Endothelial cell of umbilical vein (primary cell): ENCODE measurements around the gene CST8. TPM values are rescaled to one million over a fixed set of nuclear protein-coding genes. Genes with fewer than 3 reads are reported as not detected.

Experiments
- BruUV-seq: library from RNA; stranded (reverse); fragments of 400-500 nt; replicated peaks from 2 replicates; lab custom pipeline; 2021; lab: Mats Ljungman, UMichigan
- CTCF ChIA-PET: fragments of 300-600, 350-600 bp; sonication (Branson Sonifier 250); formaldehyde crosslinking; loops from one replicate; lab custom pipeline; 2021; ENCODE audit warnings: antibody characterized with exemption, inconsistent platforms; lab: Charles Lee
- POLR2A ChIA-PET: fragments of 300-600, 350-600 bp; sonication (Branson Sonifier 250); formaldehyde crosslinking; loops from one replicate; lab custom pipeline; 2021; ENCODE audit warnings: antibody characterized with exemption, inconsistent platforms; lab: Charles Lee
- DNase-seq: peaks from one replicate; pipeline ENCODE4 v3.0.0-alpha.2; 2011; ENCODE audit warnings: low read depth, low spot score
- FAIRE-seq: peaks from 2 replicates; lab custom pipeline; 2011; peaks lifted over from hg19 to GRCh38; lab: Jason Lieb, UNC
- H2AFZ ChIP-seq: 2 replicates; pipeline ENCODE4 v1.6.0; 2012; ENCODE audit warnings: low read depth, low read length, control low read depth, inconsistent platforms
- H3K27ac ChIP-seq: 2 replicates; pipeline ENCODE4 v1.5.1; 2011; ENCODE audit warnings: low read depth, mild to moderate bottlenecking, control low read depth, low read length, moderate library complexity; ENCODE audit not compliant: insufficient read depth
- H3K27me3 ChIP-seq, 2 experiments: 2 replicates each; pipeline versions ENCODE4 v1.6.0 to v1.6.1; 2011; ENCODE audit warnings: low read length in 2 of 2, mixed read lengths in 1 of 2; ENCODE audit not compliant: control insufficient read depth in 2 of 2, insufficient read depth in 2 of 2
- H3K36me3 ChIP-seq, 2 experiments: 2 replicates in 1 of 2; 3 replicates in 1 of 2; pipeline ENCODE4 v1.5.1; 2011; ENCODE audit warnings: low read length in 2 of 2, mild to moderate bottlenecking in 1 of 2, moderate library complexity in 1 of 2; ENCODE audit not compliant: control insufficient read depth in 2 of 2, insufficient read depth in 2 of 2; ENCODE audit errors: extremely low read depth in 1 of 2
- H3K4me1 ChIP-seq: 3 replicates; pipeline ENCODE4 v1.5.1; 2011; ENCODE audit warnings: mild to moderate bottlenecking, low read length; ENCODE audit not compliant: control insufficient read depth, insufficient read depth; ENCODE audit errors: extremely low read depth
- H3K4me2 ChIP-seq: 2 replicates; pipeline ENCODE4 v1.6.1; 2011; ENCODE audit warnings: low read length, control low read depth, mixed read lengths; ENCODE audit not compliant: insufficient read depth
- H3K4me3 ChIP-seq, 3 experiments: fragments of 200-600 bp in 1 of 3; sonication (generic), shearing (Covaris generic) in 1 of 3; replicated peaks in 1 of 3; 2 replicates each; pipeline ENCODE4 v1.5.1; 2011 to 2016; ENCODE audit warnings: control low read depth in 3 of 3, low read length in 3 of 3, mild to moderate bottlenecking in 2 of 3, inconsistent platforms in 1 of 3, low read depth in 1 of 3, moderate library complexity in 1 of 3; ENCODE audit not compliant: insufficient read depth in 1 of 3
- H3K79me2 ChIP-seq: 2 replicates; pipeline ENCODE4 v1.6.0; 2012; ENCODE audit warnings: low read length, inconsistent platforms; ENCODE audit not compliant: control insufficient read depth, insufficient read depth
- H3K9ac ChIP-seq: replicated peaks from 2 replicates; pipeline ENCODE3; 2011; ENCODE audit warnings: low read length, control low read depth; ENCODE audit not compliant: insufficient read depth; ENCODE audit errors: extremely low read depth
- H3K9me1 ChIP-seq: replicated peaks from 3 replicates; pipeline ENCODE4 v1.6.0; 2011; ENCODE audit warnings: mild to moderate bottlenecking, low read length; ENCODE audit not compliant: control insufficient read depth, insufficient read depth; ENCODE audit errors: extremely low read depth
- H3K9me3 ChIP-seq: replicated peaks from 2 replicates; pipeline ENCODE4 v1.5.1; 2012; ENCODE audit warnings: low read length, inconsistent platforms; ENCODE audit not compliant: control insufficient read depth, insufficient read depth
- H4K20me1 ChIP-seq: replicated peaks from 2 replicates; pipeline ENCODE3; 2011; ENCODE audit warnings: mild to moderate bottlenecking, low read length; ENCODE audit not compliant: control insufficient read depth, insufficient read depth; ENCODE audit errors: extremely low read depth
- FOS ChIP-seq: IDR thresholded peaks from 2 replicates; pipeline ENCODE4 v1.6.1; 2011; ENCODE audit warnings: mild to moderate bottlenecking, low read length, moderate library complexity, borderline replicate concordance; ENCODE audit not compliant: insufficient read depth
- JUN ChIP-seq: IDR thresholded peaks from 2 replicates; pipeline ENCODE4 v1.6.1; 2011; ENCODE audit warnings: borderline replicate concordance, low read depth; ENCODE audit not compliant: insufficient read length, insufficient read depth
- MYC ChIP-seq: IDR thresholded peaks from one replicate; pipeline ENCODE4 v1.6.1; 2011; ENCODE audit warnings: mild to moderate bottlenecking, low read depth, low read length
- dilution Hi-C: fragments of 300-500 bp; cut with MboI; formaldehyde crosslinking; loops from one replicate; pipeline ENCODE4 v1.15.0; 2019; ENCODE audit warnings: low sequenced_read_pairs; ENCODE audit not compliant: extremely low pct_ligation_motif_present
- intact Hi-C: fragments of 100-400 bp; cut with micrococcal nuclease; formaldehyde crosslinking; loops from one replicate; pipeline ENCODE4 v1.10.0; 2022
- polyA plus RNA-seq, 4 experiments: library from polyadenylated mRNA; depleted of rRNA in 3 of 4; stranded (reverse) in 3 of 4; unstranded in 1 of 4; fragments of >200 nt; gene quantifications; 2 replicates each; pipeline versions ENCODE4 v1.2.1 to v1.2.3, GENCODE V29; 2011 to 2012; ENCODE audit warnings: missing spikeins in 1 of 4
- total RNA-seq: library from RNA; stranded (reverse); gene quantifications from 2 replicates; pipeline ENCODE4 v1.2.3, GENCODE V29; 2021
- TF ChIP-seq, protein P1 (sequence below), 2 donors: IDR thresholded peaks; 1 replicate in 1 of 2; 2 replicates in 1 of 2; pipeline ENCODE4 v1.5.1; 2011; ENCODE audit warnings: low read length in 2 of 2, mild to moderate bottlenecking in 2 of 2, moderate library complexity in 2 of 2, control low read depth in 1 of 2, inconsistent platforms in 1 of 2, low read depth in 1 of 2; ENCODE audit not compliant: insufficient read depth in 1 of 2; ENCODE audit errors: extremely low read depth in 1 of 2

Gene CST8
- total and polyA plus RNA-seq, 2 donors (not counting 3 experiments of a cell fraction or from before 2014, with no cell fraction given) = not detected

DNA sequence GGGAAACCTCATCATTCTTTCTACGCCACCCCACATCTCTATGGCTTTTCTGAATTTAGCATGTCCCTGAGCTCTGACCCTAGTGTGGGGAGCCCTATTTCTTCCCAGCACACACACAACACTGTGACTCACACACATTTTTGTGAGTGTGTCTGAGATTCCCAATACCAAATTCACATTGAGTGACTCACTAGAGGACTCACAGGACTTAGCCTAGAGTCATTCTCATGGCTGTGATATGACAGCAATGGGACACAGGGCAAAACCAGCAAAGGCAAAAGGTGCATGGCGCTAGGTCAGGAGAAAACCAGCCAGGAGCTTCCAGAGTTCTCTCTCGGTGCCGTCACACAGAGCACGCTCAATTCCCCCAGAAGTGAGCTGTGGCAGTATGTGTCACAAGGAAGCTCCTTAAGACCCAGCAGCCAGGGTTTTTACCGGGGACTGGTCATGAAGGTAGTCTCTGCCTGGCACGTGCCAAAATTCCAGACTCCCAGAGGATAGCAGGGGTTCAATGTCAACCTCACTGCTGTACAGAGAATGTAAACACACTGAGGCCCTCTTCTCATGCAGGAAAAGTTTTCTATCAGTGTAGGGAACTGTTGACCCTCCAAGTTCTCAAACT lies 45.2 kb upstream of the CST8 start:
- Histone ChIP-seq H3K4me1 (no peaks in the 10 kb centered on the region), H3K79me2 (no peaks in the 10 kb centered on the region), H2AFZ (no peak overlapping the region), H4K20me1 (no peaks in the 10 kb centered on the region), H3K27ac (no peak overlapping the region), H3K9me3 (no peaks in the 10 kb centered on the region), H3K27me3 (no peaks in the 10 kb centered on the region), H3K9me1 (no peaks in the 10 kb centered on the region), H3K4me2 (no peak overlapping the region), H3K4me3 (no peak overlapping the region), H3K36me3 (no peaks in the 10 kb centered on the region), H3K9ac (no peak overlapping the region)
- TF ChIP-seq FOS (peak; percentile 12), JUN (no peak)
- intact Hi-C loops (loop anchor here (1.0 kb wide), 2 partner anchors 95 to 754 kb away; partner anchors contain the start of gene NXT1), dilution Hi-C loops (no loop called here)
- FAIRE-seq = no peak
- no peak for DNase-seq
- BruUV-seq = no TSS peak
- ChIA-PET CTCF (interaction anchor here (0.6 to 3.4 kb wide), 8 partner anchors 9 to 754 kb away, joined by 3 to 60 read pairs (median 3); partner anchors contain the start of genes NAPB and NXT1), POLR2A (no interaction called here)

DNA sequence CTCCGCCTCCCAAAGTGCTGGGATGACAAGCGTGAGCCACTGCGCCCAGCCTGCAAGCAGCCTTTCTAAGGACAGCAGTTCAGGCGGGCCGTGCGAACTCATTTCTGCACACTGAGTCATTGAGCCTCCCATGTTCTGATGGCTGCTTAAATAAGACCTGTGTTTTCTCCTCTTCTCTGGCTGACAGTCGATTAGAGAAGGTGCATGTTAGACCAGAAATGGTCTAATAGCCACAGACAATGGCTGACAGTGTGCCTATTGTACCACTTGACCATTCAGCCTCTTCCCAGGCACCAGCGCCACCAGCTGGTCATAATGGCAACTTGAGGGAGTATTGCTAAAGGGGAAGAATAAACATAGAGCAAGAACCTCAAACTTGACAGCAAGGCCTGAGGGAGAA lies 44.4 kb upstream of the CST8 start:
- intact Hi-C loops = loop anchor here (1.0 kb wide), 2 partner anchors 96 to 755 kb away; partner anchors contain the start of gene NXT1
- no peak overlapping the region for H3K4me3 ChIP-seq
- no peaks in the 10 kb centered on the region for H3K27me3 ChIP-seq
- no peak overlapping the region for H3K27ac ChIP-seq
- no peaks in the 10 kb centered on the region for H3K36me3 ChIP-seq
- H3K9me1 ChIP-seq = no peaks in the 10 kb centered on the region
- dilution Hi-C loops = no loop called here
- ChIA-PET CTCF (interaction anchor here (1.0 to 3.4 kb wide), 13 partner anchors 10 to 755 kb away, joined by 3 to 60 read pairs (median 5); partner anchors contain the start of genes NAPB and NXT1), POLR2A (no interaction called here)
- FAIRE-seq = peak; percentile 70
- no peak overlapping the region for H3K4me2 ChIP-seq
- H4K20me1 ChIP-seq = no peaks in the 10 kb centered on the region
- no peaks in the 10 kb centered on the region for H3K79me2 ChIP-seq
- H2AFZ ChIP-seq = no peak overlapping the region
- H3K9me3 ChIP-seq = no peaks in the 10 kb centered on the region
- H3K4me1 ChIP-seq = no peaks in the 10 kb centered on the region
- no TSS peak for BruUV-seq
- TF ChIP-seq, protein P1, sequence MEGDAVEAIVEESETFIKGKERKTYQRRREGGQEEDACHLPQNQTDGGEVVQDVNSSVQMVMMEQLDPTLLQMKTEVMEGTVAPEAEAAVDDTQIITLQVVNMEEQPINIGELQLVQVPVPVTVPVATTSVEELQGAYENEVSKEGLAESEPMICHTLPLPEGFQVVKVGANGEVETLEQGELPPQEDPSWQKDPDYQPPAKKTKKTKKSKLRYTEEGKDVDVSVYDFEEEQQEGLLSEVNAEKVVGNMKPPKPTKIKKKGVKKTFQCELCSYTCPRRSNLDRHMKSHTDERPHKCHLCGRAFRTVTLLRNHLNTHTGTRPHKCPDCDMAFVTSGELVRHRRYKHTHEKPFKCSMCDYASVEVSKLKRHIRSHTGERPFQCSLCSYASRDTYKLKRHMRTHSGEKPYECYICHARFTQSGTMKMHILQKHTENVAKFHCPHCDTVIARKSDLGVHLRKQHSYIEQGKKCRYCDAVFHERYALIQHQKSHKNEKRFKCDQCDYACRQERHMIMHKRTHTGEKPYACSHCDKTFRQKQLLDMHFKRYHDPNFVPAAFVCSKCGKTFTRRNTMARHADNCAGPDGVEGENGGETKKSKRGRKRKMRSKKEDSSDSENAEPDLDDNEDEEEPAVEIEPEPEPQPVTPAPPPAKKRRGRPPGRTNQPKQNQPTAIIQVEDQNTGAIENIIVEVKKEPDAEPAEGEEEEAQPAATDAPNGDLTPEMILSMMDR (IDR thresholded peaks at IDR 0.05; ENCODE audit: extremely low read depth in 1 of 2, insufficient read depth in 1 of 2, low read depth in 1 of 2, low read length in 2 of 2) = peak; percentile 68 to 71
- TF ChIP-seq MYC = no peak
- DNase-seq = peak; percentile 71
- H3K9ac ChIP-seq = no peak overlapping the region
